ENCODE results near the gene ZNHIT6.

DNA sequence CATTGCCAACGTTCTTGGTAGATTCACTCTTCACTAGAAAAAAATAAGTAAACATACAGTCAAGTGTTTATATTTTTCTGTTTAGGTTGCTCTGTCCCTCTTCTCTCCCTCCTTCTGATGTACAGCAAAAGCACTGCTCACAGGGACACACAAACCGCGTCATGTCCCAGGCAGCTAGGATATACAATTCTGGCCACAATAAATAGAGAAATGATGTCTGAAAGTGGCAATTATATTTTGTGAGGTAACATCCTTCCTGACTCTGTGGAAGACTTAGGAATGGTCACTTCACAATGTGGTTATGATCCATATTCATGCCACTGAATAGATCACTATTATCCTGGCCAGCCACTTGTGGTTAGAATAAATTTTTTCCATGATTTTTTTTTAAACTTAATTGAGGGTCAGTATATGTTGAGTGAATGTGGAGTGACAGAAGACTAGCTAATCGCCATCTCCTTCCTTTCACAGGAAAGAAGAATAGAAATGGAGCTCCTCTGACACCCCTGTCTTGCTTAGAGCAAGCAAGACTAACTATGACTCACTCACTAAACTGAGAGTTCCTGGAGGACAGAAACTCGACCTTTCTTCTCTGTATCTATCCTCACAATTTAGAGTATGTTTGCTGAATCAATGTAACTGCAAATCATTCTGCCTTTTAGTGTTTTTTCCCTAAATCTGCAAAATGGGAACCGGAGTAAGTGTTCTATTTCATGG is 54.0 kb downstream of the ZNHIT6 start:
- TF ChIP-seq, protein P1, sequence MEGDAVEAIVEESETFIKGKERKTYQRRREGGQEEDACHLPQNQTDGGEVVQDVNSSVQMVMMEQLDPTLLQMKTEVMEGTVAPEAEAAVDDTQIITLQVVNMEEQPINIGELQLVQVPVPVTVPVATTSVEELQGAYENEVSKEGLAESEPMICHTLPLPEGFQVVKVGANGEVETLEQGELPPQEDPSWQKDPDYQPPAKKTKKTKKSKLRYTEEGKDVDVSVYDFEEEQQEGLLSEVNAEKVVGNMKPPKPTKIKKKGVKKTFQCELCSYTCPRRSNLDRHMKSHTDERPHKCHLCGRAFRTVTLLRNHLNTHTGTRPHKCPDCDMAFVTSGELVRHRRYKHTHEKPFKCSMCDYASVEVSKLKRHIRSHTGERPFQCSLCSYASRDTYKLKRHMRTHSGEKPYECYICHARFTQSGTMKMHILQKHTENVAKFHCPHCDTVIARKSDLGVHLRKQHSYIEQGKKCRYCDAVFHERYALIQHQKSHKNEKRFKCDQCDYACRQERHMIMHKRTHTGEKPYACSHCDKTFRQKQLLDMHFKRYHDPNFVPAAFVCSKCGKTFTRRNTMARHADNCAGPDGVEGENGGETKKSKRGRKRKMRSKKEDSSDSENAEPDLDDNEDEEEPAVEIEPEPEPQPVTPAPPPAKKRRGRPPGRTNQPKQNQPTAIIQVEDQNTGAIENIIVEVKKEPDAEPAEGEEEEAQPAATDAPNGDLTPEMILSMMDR (IDR thresholded peaks at IDR 0.05) = no peak
- TF ChIP-seq POLR2A (IDR thresholded peaks at IDR 0.05) (no peak), EP300 (IDR thresholded peaks at IDR 0.05) (no peak)

Data from suprapubic skin (tissue), 3 donors.